Fibroblast of peridontal ligament (primary cell): ENCODE data around the gene PEX5L.

Experiments
- DNase-seq: peaks from one replicate; pipeline ENCODE4 v3.0.0-alpha.2; 2010; ENCODE audit errors: extremely low read depth

The PEX5L gene

DNA sequence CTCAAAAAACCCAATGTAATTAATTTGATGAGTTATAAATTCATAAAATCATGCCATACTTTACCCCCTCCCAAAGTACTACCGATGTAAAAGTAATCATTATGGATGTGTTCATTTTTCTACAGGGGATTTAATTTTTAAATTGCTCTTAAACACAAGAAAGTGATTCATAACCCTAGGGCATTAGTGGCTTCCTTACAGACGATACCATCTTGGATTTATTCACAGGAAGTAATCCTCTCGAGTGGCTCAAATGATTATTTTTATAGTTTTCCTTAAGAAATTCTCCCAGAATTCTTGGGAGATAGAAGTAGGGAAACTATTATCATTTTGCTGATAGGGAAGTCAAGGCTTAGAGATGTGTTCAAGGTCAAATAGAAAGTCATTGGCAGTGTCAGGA is 80.9 kb downstream of the PEX5L start:
- DNase-seq = peak; percentile 18

DNA sequence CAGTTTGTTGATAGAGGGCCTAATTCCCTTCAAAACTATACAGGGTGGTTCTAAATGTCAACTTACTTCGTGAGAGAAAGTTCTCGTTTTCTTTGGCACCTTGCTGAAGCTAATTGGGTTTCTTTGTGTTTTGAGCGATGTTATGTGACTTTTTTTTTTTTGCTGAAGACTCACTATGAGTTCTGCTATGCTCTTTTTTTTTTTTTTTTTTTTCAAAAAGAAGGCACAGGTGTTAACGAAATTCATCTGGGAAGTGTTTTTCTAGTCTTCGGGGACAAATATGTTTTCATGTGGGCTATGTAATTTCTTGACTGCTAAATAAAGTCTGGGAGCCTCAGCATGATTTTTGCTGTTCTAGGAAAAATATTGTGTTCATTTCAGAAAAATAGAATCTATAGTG is 81.5 kb downstream of the PEX5L start:
- DNase-seq = no peak

DNA sequence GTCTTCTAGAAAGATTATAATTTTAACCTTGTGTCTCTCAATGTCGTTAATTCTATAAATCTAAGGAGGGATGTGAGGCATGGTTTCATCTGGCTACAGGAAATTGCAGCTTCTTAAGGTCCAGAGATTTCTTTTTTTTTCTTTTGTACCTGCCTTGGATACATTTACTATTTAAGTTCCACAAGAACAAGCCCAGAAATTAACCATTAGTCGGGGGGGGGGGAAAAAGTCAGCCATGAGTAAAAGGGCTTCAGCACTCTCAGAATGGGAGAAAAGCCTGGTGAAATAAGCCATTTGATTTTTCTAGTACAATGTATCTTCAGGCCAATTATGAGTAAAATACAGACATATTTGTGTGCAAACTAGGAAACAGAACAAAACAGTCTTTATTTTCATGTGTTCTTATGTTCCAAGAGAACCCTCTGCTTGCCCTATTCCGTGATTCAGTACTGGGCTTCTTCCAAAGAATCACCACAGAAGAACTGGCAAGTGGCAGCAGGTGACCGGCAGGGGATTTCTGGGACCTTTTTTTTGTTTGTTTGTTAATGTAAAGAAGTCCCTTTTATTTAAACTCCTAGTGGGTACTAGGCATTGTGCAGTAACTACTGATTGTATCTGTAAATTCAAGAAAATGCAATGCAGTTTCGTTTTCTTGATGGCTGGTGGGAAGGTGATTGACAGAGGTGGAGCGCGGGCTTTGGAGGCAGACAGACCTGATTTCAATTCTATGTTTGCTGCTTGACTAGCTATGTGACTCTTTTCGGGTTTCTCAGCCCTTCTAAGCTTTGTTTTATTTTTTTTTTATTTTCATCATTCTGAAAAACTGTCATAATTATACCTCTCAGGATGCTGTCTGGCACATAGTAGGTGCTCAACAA is 82.5 kb downstream of the PEX5L start:
- no peak for DNase-seq

DNA sequence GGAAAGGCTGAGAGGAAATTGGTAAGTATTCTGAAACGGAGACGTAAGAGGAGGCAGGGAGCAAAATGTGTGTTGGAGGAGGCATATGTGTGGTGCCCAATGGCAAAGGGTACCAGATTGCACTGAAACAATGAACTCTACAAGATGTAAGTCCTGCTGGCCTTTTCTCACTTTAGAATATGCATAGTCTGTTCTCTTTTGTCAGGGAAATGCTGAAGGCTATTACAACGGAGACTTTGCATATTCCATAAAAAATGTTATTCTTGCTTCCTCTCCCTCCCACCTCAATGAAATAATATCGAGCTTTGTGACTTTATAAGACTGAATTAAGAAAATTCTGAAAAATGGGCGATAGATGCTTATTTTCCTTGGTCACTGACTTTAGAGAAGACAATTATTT is 85.9 kb downstream of the PEX5L start:
- DNase-seq = no peak

DNA sequence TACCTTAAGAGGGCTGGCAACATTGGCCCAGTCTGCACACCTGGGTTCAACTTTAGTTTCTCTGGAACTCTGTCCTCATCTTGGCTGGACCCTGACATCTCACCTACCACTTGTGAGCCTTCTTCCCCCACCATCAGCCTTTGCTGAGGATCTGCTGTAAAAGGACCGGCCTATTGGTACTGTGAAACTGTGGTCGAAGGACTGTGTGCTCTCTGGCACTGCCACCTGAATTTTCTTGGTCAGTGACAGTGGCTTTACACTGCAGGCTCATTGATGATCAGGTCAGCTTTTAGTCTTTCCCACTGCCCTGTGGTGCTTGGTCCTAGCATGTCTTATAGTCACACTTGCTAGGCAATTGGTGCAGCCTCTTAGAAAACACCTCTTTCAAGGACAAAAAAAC is 86.9 kb downstream of the PEX5L start:
- DNase-seq = no peak

DNA sequence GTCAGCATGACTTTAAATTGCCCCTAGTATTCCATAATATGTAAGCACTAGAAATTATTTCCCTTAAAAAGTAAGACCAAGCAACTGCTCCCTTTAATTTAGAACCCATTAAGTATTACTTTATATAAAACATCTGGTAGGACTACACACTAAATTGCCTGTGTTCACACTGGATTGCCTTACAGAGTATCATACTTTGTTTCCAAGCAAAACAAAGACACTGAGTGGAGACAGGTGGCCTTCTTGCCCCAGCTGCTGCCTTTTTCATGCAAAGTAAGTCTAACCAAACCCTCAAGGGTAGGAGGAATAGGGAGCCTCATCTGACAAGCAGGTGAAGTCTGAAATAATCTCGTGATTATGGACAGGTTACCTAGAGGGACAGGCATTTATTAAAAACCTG is 87.3 kb downstream of the PEX5L start:
- no peak for DNase-seq

DNA sequence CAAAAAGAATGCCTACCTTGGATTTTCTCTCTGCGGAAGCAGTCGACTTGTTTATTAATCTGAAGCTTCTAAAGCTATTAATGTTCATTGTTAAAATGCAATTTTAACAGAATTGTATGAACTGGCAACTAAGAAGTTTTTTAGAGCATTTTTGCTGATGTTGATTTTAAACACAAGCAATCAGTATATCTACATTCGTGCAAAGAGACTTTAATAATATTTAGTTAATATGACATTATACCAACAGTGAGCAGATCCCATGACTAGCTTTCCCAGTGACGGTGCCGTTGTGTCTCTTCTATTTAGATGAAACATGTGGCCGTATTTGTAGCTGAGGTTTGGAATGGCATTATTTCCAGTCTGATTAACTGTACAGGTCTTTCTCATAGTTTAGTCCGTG is 88.0 kb downstream of the PEX5L start:
- no peak for DNase-seq

DNA sequence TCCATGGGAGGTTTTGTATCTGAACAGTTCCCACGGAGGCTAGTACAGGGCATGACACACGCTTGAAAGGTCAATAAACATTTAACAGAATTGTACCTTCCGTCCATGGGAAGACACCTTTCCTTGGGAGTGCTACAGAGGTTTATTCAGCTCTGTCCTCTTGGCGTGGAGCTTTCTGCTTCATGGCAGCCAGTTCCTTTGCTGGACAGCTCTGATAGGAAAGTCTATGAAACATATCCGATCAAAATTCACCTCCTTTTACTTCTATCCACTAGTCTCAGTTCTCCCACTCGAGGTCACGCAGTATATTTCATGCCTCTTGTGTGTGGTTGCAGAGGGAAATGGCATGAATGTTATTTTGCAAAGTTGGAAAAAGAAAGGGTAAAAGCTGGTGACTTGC is 91.2 kb downstream of the PEX5L start:
- no peak for DNase-seq

DNA sequence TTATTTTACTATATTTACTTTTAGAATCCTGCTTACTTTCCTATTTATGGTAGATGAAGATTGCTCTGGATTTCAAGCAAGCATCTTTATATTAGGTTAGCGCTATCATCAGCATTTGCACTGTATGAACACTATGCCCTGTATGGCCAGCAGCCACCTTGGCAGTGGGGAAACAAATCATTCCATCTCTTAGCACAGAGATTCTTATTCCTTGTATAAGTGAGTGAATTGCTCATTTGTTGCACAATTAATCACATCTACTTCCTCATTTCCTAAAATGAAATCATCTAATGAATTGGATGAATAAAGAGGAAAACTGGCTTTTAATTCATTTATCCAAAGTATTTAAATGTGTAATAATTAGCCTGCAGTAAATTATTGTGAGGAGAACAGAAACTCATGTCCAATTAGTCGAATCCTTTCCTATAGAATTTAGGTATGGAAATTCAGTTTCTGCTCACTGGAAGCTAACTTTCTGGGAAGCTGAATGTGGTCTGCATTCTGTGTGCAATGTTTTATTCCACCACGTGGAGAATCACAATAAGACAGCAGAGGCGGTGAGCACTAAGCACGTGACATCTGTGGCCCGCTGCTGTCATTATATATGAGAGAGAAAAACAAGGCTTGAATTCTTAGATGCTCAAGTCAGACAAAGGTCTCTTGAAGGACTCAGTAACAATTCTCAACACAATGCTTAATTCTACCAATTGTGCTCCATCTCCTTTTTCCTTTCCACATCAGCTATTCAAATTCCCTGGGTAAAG is 93.4 kb downstream of the PEX5L start:
- no peak for DNase-seq

DNA sequence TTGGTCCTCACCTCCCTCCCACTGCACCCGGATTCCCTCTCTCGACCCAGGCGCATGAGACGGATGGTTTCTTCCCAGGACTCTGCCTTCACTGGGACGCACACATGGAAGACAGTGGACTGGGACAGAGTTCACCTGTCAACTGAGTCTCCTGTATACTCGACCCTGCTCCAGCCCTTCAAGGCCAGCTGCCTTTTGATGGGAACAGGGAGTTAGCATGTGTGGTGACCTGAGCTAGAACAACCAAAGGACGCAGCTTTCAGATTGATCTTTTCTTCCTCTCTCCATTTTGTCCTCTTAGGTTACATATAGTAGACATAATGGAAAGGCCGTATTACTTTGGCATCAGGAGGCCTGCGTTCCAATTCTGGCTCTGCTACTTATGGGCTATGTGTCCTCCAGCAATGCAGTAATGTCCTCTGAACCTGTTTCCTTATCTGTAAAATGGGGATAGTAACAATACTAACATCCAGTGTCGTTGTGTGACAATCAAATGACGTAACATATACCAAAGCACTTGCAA is 94.1 kb downstream of the PEX5L start:
- no peak for DNase-seq

DNA sequence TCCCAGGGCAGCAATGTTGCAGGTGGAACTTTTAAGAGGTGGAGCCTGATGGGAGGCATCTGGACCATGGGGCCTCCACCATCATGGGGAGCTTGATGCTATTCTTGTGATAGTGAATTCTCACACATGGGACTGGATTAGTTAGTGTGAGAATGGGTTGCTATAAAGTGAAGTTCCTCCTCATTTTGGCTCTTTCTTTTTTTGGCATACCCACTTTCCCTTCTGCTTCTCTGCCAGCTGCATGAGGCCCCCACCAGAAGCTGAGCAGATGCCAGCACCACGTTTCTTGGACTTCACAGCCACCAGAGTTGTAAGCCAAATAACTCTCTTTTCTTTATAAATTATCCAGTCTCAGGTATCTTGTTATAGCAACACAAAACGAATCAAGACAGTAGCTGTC is 101.0 kb downstream of the PEX5L start:
- DNase-seq = no peak

DNA sequence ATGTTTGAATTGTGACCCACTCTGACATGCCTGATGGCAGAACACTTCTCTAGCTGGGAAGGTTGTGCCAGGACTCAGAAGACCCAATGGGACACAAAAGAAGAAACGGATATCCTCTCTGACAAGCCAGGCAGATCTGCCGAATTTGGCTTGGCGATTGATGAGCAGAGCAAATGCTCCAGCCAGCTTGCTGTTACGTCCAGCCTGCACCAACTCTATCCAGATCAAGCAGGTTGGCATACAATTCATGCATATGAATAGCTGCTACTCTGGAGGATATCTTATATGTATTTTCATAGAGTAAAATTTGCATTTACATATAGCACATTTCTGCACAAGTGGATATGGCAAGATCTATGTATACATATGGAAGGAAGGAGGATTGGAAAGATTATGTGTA is 102.8 kb downstream of the PEX5L start:
- no peak for DNase-seq

DNA sequence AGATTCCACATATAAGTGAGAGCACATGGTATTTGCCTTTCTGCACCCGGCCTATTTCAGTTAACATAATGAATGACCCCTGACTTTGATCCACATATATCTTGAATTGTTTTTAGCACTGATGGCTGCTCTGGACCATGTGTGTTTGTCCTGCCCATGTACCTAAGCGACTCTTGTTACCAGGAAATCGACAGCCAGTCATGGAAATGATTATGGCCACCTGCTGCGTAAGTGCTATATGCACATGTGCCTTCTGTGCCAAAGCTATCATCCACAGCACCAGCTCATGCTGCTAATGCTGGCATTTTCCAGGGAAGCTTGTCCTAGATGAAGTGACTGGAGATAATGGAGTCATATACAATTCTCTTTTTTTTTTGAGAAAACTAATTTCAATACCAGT is 103.7 kb downstream of the PEX5L start:
- no peak for DNase-seq

DNA sequence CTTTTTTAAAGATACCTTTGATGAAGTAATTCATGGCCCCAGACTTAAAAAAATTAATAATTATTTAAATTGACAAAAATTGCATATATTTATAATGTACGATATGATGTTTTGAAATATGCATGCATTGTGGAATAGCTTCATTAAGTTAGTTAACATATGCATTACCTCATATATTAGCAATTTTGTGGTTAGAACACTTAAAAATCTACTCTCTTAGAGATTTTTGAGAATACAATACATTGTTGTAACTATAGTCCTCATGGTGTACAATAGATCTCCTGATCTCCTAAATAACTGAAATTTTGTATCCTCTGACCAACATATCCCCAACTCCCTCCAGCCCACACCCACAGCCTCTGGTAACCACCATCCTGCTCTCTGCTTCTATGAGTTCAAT is 104.1 kb downstream of the PEX5L start:
- DNase-seq = no peak

DNA sequence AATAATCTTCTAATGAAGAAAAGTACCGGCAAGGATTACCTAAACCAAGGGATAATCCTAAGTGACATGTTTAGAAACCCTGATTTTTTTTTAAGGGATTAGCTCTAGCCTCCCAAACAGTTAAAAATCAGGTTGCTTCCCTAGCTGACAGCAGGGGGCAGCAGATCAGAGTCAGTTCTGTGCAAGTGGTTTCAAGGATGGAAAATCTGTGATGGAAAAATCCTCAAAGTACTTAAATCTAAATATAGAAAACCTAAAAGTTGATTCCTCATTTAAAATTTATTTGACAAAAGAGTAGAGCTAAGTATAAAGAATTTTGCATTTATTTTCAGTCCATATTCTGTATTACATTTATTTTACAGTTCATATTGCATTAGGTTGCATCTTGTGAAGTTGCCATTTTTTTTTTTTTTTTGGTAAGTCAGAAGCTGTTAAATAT is 107.6 kb downstream of the PEX5L start:
- peak; percentile 78 for DNase-seq

DNA sequence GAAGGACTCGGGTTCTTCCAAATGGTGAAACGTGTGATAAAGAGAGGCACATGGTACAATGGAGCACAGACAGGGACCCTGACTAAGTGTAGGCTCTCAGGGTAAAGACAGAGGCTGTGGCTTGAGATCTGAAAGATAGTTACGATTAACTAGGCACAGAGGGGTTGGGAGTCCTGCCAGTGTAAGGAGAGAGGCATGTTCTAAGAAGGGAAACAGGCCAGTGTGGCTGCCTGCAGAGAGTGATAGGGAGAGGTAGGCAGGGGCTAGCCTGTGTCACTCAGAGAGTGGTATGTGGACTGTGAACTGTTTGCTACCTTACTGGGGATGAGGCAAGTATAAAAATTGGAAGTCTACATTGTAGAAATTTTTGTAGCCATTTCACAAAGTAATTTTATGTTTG is 109.5 kb downstream of the PEX5L start:
- DNase-seq = no peak

DNA sequence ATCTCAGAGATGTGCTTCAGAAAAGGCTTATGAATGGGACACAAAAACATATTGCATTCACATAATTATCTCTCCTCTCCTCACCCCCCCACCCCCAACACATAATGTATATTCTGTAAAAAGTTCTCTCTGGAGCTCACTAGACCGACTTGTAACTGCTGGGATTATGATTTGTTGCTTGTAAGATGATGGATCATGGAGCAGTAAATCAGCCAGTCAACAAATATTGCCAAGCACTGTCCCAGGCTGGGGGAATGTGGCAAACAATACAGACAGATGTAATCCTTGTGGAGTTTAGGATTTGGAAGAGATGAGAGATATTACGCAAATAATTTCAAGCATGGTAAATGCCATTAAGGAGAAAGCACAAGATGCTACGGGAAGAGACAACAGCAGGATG is 114.8 kb downstream of the PEX5L start:
- no peak for DNase-seq

DNA sequence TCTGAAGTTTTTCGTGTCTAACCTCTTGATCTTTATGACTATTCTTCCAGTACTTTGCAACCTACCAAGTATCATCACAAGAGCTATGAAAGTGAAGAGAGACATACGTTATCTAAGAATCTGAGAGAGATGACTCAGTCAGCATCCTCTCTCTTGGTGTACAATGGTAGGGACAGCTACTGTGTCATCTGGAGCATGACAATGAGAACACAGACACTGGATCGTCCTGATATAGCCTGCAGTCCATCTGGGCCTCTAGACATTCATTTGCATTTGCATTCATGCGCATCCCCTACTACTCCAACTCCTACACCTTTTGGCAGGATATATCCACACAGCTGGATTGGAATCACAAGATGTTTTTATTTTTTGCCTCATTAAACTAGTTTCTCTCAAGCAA is 115.2 kb downstream of the PEX5L start:
- no peak for DNase-seq

DNA sequence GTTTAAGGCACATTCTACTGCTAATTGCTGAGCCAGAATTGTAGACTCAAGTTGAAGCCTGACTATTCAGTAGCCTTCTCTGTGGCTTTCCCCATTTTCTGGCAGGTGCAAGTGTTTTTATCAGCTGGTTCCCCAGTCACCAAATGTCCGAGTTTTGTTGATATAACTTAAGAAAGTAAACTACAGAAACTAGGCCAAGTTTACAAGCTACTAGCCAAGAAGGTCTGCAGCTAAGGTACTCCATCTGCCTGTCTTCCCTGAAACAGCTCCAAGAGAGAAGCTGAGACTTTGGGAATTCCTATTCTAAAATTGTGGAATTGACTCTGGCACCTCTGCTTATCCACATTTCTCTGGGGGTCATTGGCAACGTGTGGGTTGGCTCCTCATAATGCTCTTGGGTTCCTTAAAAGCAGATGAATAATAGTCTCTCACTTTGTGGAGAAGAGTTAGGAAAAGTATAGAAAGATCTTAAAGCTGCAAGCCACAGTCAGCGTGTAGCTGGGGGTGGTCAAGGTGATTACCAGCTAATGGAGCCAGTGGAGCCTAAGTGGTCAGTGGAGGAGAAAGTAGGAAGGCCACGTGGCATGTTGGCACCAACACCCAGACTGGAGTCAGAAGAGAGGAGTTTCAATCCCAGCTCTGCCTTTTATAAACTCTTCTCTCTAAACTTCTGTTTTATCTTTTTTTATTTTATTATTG is 128.8 kb downstream of the PEX5L start:
- DNase-seq = no peak

DNA sequence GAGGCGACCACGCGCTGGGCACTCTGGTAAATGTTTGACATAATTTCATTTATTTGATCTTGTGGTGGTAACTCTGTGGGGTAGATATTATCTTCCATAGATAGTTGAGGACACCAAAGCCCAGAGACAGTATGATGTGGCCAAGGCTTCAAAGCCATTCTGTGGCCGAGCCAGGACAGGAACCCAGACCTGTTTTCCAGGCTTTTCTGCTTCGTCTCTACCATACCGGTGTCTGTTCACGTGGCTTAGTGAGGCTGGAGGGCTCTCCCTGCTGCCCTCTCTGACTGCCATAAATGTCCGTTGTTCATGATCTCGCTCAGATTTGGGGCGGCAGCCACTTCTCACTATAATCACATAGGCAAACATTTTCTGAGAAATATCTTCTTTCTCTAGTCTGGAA is 134.7 kb downstream of the PEX5L start:
- no peak for DNase-seq

DNA sequence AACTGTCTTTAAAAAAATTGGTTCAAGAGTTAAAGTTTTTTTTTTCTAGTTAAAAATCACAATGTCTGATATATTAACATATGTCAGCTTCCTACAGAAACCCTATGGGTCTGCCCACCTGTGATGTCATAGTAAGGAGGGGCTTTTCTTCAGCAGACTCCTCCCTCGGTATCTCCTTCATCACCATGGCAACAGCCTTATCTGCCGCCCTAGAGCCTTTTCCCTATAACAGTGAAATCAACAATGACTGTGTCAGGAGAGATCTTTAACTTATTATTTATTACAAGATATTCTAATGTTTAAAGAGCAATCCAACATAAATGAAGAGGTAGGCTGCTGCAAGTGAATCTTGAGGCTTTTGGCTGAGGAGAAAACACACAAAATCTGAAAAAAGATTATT is 138.7 kb downstream of the PEX5L start:
- DNase-seq = peak; percentile 10

DNA sequence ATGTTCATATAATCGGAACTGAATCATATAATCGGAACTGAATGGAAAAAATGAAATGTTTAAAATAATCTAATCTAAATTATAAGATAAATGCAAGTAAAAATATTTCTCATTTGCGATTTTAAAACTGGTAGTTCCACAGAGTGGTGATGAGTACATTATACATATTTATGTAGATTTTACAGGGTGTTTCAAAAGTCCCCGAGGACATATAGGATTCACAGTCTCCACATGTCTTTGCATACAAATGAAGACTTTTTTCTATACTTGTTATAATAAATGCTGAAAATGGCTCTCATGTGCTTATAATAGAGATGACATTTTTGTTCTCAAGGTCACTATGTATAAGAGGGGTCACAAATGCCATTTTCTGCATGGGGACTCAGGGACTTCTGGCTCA is 139.5 kb downstream of the PEX5L start:
- DNase-seq = no peak
